NCI-H82 treated with DMSO at 0.1 percent for 48 hours (cell line): Measurements from ENCODE around the gene EXOC1L.

Experiments used
- DNase-seq: peaks from one replicate; lab custom pipeline; 2025; ENCODE audit not compliant: unreplicated experiment; lab: John Stamatoyannopoulos, UW

EXOC1L gene

GRCh38 chr4:55819634-55820033 is at the start of gene EXOC1L:
Gene EXOC1L, plus strand, starts transcription at chr4:55819790. Its CDS starts 237 bp downstream, at chr4:55820027.
- no peak for DNase-seq

- no peak for DNase-seq
Measured at GRCh38 chr4:55770662-55771061, 48.9 kb upstream of the EXOC1L start.

GRCh38 chr4:55781341-55781740 is 38.2 kb upstream of the EXOC1L start:
- DNase-seq, result no peak

- DNase-seq, result no peak
Measured at GRCh38 chr4:55781812-55782211, 37.8 kb upstream of the EXOC1L start.

GRCh38 chr4:55783584-55783983 is 36.0 kb upstream of the EXOC1L start:
- no peak for DNase-seq

GRCh38 chr4:55784747-55785146 is 34.8 kb upstream of the EXOC1L start:
- DNase-seq, result no peak

- DNase-seq, result no peak
Measured at GRCh38 chr4:55791666-55792065, 27.9 kb upstream of the EXOC1L start.

- DNase-seq, result no peak
Measured at GRCh38 chr4:55793479-55793878, 26.1 kb upstream of the EXOC1L start.

GRCh38 chr4:55794053-55794452 is 25.5 kb upstream of the EXOC1L start:
- no peak for DNase-seq

GRCh38 chr4:55795341-55795740 is 24.2 kb upstream of the EXOC1L start:
- no peak for DNase-seq

- no peak for DNase-seq
Measured at GRCh38 chr4:55801498-55801897, 18.1 kb upstream of the EXOC1L start.

- DNase-seq, result no peak
Measured at GRCh38 chr4:55807556-55807955, 12.0 kb upstream of the EXOC1L start.

GRCh38 chr4:55808186-55808585 is 11.4 kb upstream of the EXOC1L start:
- no peak for DNase-seq

- DNase-seq, result no peak
Measured at GRCh38 chr4:55808632-55809031, 11.0 kb upstream of the EXOC1L start.

- no peak for DNase-seq
Measured at GRCh38 chr4:55817691-55818090, 1.9 kb upstream of the EXOC1L start.

GRCh38 chr4:55820279-55820678 is 689 bp downstream of the EXOC1L start:
- no peak for DNase-seq

- no peak for DNase-seq
Measured at GRCh38 chr4:55822329-55822728, 2.7 kb downstream of the EXOC1L start.

- peak; percentile 3 for DNase-seq
Measured at GRCh38 chr4:55824865-55825264, 5.3 kb downstream of the EXOC1L start.

GRCh38 chr4:55826986-55827385 is 7.4 kb downstream of the EXOC1L start:
- no peak for DNase-seq

- DNase-seq, result no peak
Measured at GRCh38 chr4:55827582-55827981, 8.0 kb downstream of the EXOC1L start.

GRCh38 chr4:55830048-55830447 is 10.5 kb downstream of the EXOC1L start:
- no peak for DNase-seq

GRCh38 chr4:55830716-55831115 is 11.1 kb downstream of the EXOC1L start:
- DNase-seq, result peak; percentile 24

- DNase-seq, result no peak
Measured at GRCh38 chr4:55834086-55834795, 14.7 kb downstream of the EXOC1L start.
